WTC11 (cell line): ENCODE data around the gene CDH18. TPM values are rescaled to one million over a fixed set of nuclear protein-coding genes. Genes with fewer than 3 reads are reported as not detected.

Experiments
- ATAC-seq: fragments of 200-7000 bp; cut with Tn5 transposase; 2 replicates; pipeline ENCODE4 v1.10.0; 2021; ENCODE audit warnings: mild to moderate bottlenecking, moderate library complexity
- CTCF ChIA-PET: fragments of 300-600 bp; sonication (Branson Sonifier 250); formaldehyde crosslinking; loops from one replicate; lab custom pipeline; 2021; ENCODE audit warnings: antibody characterized with exemption; lab: Charles Lee
- POLR2A ChIA-PET: fragments of 350-600 bp; sonication (Branson Sonifier 250); formaldehyde crosslinking; loops from one replicate; lab custom pipeline; 2021; ENCODE audit warnings: antibody characterized with exemption; lab: Charles Lee
- DNase-seq: peaks from one replicate; pipeline ENCODE4 v3.0.0; 2021; ENCODE audit warnings: low spot score
- H3K27ac Mint-ChIP-seq: 2 replicates; pipeline ENCODE4 v1.8.0; 2021; ENCODE audit warnings: mixed read lengths
- H3K27me3 Mint-ChIP-seq: 2 replicates; pipeline ENCODE4 v1.8.0; 2021; ENCODE audit warnings: low read depth, mild to moderate bottlenecking, moderate library complexity, mixed read lengths
- H3K36me3 Mint-ChIP-seq: 2 replicates; pipeline ENCODE4 v1.8.0; 2021; ENCODE audit warnings: mixed read lengths
- H3K4me1 Mint-ChIP-seq: 2 replicates; pipeline ENCODE4 v1.8.0; 2022; ENCODE audit warnings: mixed read lengths
- H3K4me3 Mint-ChIP-seq: 2 replicates; pipeline ENCODE4 v1.8.0; 2021; ENCODE audit warnings: mild to moderate bottlenecking, moderate library complexity, mixed read lengths
- H3K9me3 Mint-ChIP-seq: 2 replicates; pipeline ENCODE4 v1.8.0; 2021; ENCODE audit warnings: mixed read lengths
- ATF1 ChIP-seq: sonication (generic); formaldehyde crosslinking; IDR thresholded peaks from 2 replicates; pipeline ENCODE4 v1.8.1; 2023; ENCODE audit warnings: mild to moderate bottlenecking, moderate library complexity, missing genetic modification reagents
- CREM ChIP-seq: sonication (generic); formaldehyde crosslinking; IDR thresholded peaks from 2 replicates; pipeline ENCODE4 v1.8.1; 2022; ENCODE audit warnings: mild to moderate bottlenecking, missing genetic modification reagents, moderate library complexity
- ELF4 ChIP-seq: sonication (generic); formaldehyde crosslinking; IDR thresholded peaks from 2 replicates; pipeline ENCODE4 v1.8.1; 2022; ENCODE audit warnings: low read depth, mild to moderate bottlenecking, moderate library complexity, missing genetic modification reagents
- ESRRA ChIP-seq: sonication (generic); formaldehyde crosslinking; IDR thresholded peaks from 2 replicates; pipeline ENCODE4 v1.8.1; 2022; ENCODE audit warnings: mild to moderate bottlenecking, missing genetic modification reagents, borderline replicate concordance
- HMGA2 ChIP-seq: fragments of 250-450 bp; sonication (Bioruptor Pico); IDR thresholded peaks from 2 replicates; pipeline ENCODE4 v1.4.0; 2021; ENCODE audit warnings: mild to moderate bottlenecking, moderate library complexity
- JAZF1 ChIP-seq: fragments of 250-450 bp; sonication (Bioruptor Pico); IDR thresholded peaks from 2 replicates; pipeline ENCODE4 v1.9.0; 2021; ENCODE audit warnings: moderate library complexity, mild to moderate bottlenecking, inconsistent platforms
- NFYB ChIP-seq: sonication (generic); formaldehyde crosslinking; conservative IDR thresholded peaks from 2 replicates; pipeline ENCODE4 v1.8.0; 2022; ENCODE audit warnings: low read depth, missing genetic modification reagents
- NR2C2 ChIP-seq: sonication (generic); formaldehyde crosslinking; IDR thresholded peaks from 2 replicates; pipeline ENCODE4 v1.8.0; 2022; ENCODE audit warnings: mild to moderate bottlenecking, missing genetic modification reagents
- TEAD1 ChIP-seq: sonication (generic); formaldehyde crosslinking; IDR thresholded peaks from 2 replicates; pipeline ENCODE4 v1.8.0; 2022; ENCODE audit warnings: mild to moderate bottlenecking, missing genetic modification reagents
- TEAD4 ChIP-seq: sonication (generic); formaldehyde crosslinking; IDR thresholded peaks from 2 replicates; pipeline ENCODE4 v1.8.0; 2022; ENCODE audit warnings: mild to moderate bottlenecking, missing genetic modification reagents
- ZNF219 ChIP-seq: sonication (generic); formaldehyde crosslinking; IDR thresholded peaks from 2 replicates; pipeline ENCODE4 v1.8.0; 2023; ENCODE audit warnings: missing genetic modification reagents, mild to moderate bottlenecking, borderline replicate concordance
- ZNF263 ChIP-seq: sonication (generic); formaldehyde crosslinking; IDR thresholded peaks from 2 replicates; pipeline ENCODE4 v1.8.1; 2022; ENCODE audit warnings: low read depth, mild to moderate bottlenecking, moderate library complexity, missing genetic modification reagents
- ZNF423 ChIP-seq: fragments of 250-450 bp; sonication (Bioruptor Pico); IDR thresholded peaks from 2 replicates; pipeline ENCODE4 v2.1.2; 2022; ENCODE audit warnings: mild to moderate bottlenecking, moderate library complexity
- ZNF671 ChIP-seq: fragments of 250-450 bp; sonication (Bioruptor Pico); IDR thresholded peaks from 2 replicates; pipeline ENCODE4 v1.8.0; 2021; ENCODE audit warnings: mild to moderate bottlenecking
- total RNA-seq: library from RNA; stranded (reverse); gene quantifications from 3 replicates; pipeline ENCODE4 v1.2.3, GENCODE V29; 2021
- TF ChIP-seq, protein P1 (sequence below): sonication (generic); formaldehyde crosslinking; conservative IDR thresholded peaks from 2 replicates; pipeline ENCODE4 v1.8.1; 2022; ENCODE audit warnings: mild to moderate bottlenecking, missing genetic modification reagents
- TF ChIP-seq, protein P2 (sequence below): sonication (generic); formaldehyde crosslinking; IDR thresholded peaks from 2 replicates; pipeline ENCODE4 v1.8.1; 2023; ENCODE audit warnings: mild to moderate bottlenecking, missing genetic modification reagents, borderline replicate concordance
- TF ChIP-seq, protein P3 (sequence below): fragments of 250-450 bp; sonication (Bioruptor Pico); IDR thresholded peaks from 2 replicates; pipeline ENCODE4 v1.8.0; 2021; ENCODE audit warnings: mild to moderate bottlenecking
- TF ChIP-seq, protein P4 (sequence below): sonication (generic); formaldehyde crosslinking; IDR thresholded peaks from 2 replicates; pipeline ENCODE4 v1.8.1; 2022; ENCODE audit warnings: mild to moderate bottlenecking, moderate library complexity, missing genetic modification reagents
- TF ChIP-seq, protein P5 (sequence below): fragments of 250-450 bp; sonication (Bioruptor Pico); IDR thresholded peaks from 2 replicates; pipeline ENCODE4 v1.9.0; 2021; ENCODE audit warnings: mild to moderate bottlenecking, borderline replicate concordance
- TF ChIP-seq, protein P6 (sequence below): sonication (generic); formaldehyde crosslinking; conservative IDR thresholded peaks from 2 replicates; pipeline ENCODE4 v1.8.1; 2023; ENCODE audit warnings: mild to moderate bottlenecking, low read depth, missing genetic modification reagents, moderate library complexity

CDH18 gene
- total RNA-seq, 1 experiment from 2014 or later = 0.24 TPM

DNA sequence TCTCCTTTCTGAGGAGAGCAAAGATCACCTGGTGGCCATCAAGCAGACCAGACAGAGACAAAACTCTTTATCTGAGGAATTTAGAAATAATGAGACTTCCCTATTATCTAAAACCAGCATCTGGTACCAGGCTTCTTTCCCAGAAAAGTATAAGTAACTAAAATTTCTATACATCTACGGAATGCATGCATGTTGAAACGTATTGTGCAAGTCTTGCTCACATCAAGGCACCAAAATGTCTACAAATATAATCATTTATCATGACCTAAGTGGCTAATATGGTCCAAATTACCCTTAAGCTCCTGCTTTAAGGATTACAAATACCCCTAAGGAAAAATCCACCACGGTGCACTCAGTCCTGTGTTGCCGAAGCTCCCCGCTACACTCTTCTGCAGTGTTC is 286.3 kb downstream of the CDH18 start:
- Mint-ChIP-seq H3K4me1 (no peaks in the 10 kb centered on the region), H3K36me3 (peaks cover 18% of the 10 kb centered on the region), H3K27me3 (no peaks in the 10 kb centered on the region; the same call in 1 of the 2 replicates), H3K27ac (no peak overlapping the region), H3K4me3 (no peak overlapping the region), H3K9me3 (peaks cover 39% of the 10 kb centered on the region)
- CTCF ChIA-PET = no interaction called here
- no peak for TF ChIP-seq JAZF1
- no peak for TF ChIP-seq ZNF423
- no peak for TF ChIP-seq CREM (CRISPR knock-in tag)
- TF ChIP-seq, protein P1, sequence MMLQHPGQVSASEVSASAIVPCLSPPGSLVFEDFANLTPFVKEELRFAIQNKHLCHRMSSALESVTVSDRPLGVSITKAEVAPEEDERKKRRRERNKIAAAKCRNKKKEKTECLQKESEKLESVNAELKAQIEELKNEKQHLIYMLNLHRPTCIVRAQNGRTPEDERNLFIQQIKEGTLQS = no peak
- no peak for TF ChIP-seq ZNF671 (CRISPR knock-in tag)
- no peak for TF ChIP-seq ZNF219 (CRISPR knock-in tag)
- no peak for TF ChIP-seq ATF1 (CRISPR knock-in tag)
- TF ChIP-seq TEAD1 = no peak
- no peak for TF ChIP-seq TEAD4 (CRISPR knock-in tag)
- no peak for TF ChIP-seq NFYB (CRISPR knock-in tag)
- no peak for TF ChIP-seq HMGA2 (CRISPR knock-in tag)
- TF ChIP-seq ESRRA (CRISPR knock-in tag) = no peak
- TF ChIP-seq, protein P2, sequence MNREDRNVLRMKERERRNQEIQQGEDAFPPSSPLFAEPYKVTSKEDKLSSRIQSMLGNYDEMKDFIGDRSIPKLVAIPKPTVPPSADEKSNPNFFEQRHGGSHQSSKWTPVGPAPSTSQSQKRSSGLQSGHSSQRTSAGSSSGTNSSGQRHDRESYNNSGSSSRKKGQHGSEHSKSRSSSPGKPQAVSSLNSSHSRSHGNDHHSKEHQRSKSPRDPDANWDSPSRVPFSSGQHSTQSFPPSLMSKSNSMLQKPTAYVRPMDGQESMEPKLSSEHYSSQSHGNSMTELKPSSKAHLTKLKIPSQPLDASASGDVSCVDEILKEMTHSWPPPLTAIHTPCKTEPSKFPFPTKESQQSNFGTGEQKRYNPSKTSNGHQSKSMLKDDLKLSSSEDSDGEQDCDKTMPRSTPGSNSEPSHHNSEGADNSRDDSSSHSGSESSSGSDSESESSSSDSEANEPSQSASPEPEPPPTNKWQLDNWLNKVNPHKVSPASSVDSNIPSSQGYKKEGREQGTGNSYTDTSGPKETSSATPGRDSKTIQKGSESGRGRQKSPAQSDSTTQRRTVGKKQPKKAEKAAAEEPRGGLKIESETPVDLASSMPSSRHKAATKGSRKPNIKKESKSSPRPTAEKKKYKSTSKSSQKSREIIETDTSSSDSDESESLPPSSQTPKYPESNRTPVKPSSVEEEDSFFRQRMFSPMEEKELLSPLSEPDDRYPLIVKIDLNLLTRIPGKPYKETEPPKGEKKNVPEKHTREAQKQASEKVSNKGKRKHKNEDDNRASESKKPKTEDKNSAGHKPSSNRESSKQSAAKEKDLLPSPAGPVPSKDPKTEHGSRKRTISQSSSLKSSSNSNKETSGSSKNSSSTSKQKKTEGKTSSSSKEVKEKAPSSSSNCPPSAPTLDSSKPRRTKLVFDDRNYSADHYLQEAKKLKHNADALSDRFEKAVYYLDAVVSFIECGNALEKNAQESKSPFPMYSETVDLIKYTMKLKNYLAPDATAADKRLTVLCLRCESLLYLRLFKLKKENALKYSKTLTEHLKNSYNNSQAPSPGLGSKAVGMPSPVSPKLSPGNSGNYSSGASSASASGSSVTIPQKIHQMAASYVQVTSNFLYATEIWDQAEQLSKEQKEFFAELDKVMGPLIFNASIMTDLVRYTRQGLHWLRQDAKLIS (CRISPR knock-in tag) = no peak
- TF ChIP-seq, protein P3, sequence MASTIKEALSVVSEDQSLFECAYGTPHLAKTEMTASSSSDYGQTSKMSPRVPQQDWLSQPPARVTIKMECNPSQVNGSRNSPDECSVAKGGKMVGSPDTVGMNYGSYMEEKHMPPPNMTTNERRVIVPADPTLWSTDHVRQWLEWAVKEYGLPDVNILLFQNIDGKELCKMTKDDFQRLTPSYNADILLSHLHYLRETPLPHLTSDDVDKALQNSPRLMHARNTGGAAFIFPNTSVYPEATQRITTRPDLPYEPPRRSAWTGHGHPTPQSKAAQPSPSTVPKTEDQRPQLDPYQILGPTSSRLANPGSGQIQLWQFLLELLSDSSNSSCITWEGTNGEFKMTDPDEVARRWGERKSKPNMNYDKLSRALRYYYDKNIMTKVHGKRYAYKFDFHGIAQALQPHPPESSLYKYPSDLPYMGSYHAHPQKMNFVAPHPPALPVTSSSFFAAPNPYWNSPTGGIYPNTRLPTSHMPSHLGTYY (CRISPR knock-in tag) = no peak
- TF ChIP-seq, protein P4, sequence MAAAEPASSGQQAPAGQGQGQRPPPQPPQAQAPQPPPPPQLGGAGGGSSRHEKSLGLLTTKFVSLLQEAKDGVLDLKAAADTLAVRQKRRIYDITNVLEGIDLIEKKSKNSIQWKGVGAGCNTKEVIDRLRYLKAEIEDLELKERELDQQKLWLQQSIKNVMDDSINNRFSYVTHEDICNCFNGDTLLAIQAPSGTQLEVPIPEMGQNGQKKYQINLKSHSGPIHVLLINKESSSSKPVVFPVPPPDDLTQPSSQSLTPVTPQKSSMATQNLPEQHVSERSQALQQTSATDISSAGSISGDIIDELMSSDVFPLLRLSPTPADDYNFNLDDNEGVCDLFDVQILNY = no peak
- no peak for TF ChIP-seq NR2C2 (CRISPR knock-in tag)
- no peak for TF ChIP-seq ELF4 (CRISPR knock-in tag)
- TF ChIP-seq ZNF263 (CRISPR knock-in tag) = no peak
- TF ChIP-seq, protein P5, sequence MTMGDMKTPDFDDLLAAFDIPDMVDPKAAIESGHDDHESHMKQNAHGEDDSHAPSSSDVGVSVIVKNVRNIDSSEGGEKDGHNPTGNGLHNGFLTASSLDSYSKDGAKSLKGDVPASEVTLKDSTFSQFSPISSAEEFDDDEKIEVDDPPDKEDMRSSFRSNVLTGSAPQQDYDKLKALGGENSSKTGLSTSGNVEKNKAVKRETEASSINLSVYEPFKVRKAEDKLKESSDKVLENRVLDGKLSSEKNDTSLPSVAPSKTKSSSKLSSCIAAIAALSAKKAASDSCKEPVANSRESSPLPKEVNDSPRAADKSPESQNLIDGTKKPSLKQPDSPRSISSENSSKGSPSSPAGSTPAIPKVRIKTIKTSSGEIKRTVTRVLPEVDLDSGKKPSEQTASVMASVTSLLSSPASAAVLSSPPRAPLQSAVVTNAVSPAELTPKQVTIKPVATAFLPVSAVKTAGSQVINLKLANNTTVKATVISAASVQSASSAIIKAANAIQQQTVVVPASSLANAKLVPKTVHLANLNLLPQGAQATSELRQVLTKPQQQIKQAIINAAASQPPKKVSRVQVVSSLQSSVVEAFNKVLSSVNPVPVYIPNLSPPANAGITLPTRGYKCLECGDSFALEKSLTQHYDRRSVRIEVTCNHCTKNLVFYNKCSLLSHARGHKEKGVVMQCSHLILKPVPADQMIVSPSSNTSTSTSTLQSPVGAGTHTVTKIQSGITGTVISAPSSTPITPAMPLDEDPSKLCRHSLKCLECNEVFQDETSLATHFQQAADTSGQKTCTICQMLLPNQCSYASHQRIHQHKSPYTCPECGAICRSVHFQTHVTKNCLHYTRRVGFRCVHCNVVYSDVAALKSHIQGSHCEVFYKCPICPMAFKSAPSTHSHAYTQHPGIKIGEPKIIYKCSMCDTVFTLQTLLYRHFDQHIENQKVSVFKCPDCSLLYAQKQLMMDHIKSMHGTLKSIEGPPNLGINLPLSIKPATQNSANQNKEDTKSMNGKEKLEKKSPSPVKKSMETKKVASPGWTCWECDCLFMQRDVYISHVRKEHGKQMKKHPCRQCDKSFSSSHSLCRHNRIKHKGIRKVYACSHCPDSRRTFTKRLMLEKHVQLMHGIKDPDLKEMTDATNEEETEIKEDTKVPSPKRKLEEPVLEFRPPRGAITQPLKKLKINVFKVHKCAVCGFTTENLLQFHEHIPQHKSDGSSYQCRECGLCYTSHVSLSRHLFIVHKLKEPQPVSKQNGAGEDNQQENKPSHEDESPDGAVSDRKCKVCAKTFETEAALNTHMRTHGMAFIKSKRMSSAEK = no peak
- TF ChIP-seq, protein P6, sequence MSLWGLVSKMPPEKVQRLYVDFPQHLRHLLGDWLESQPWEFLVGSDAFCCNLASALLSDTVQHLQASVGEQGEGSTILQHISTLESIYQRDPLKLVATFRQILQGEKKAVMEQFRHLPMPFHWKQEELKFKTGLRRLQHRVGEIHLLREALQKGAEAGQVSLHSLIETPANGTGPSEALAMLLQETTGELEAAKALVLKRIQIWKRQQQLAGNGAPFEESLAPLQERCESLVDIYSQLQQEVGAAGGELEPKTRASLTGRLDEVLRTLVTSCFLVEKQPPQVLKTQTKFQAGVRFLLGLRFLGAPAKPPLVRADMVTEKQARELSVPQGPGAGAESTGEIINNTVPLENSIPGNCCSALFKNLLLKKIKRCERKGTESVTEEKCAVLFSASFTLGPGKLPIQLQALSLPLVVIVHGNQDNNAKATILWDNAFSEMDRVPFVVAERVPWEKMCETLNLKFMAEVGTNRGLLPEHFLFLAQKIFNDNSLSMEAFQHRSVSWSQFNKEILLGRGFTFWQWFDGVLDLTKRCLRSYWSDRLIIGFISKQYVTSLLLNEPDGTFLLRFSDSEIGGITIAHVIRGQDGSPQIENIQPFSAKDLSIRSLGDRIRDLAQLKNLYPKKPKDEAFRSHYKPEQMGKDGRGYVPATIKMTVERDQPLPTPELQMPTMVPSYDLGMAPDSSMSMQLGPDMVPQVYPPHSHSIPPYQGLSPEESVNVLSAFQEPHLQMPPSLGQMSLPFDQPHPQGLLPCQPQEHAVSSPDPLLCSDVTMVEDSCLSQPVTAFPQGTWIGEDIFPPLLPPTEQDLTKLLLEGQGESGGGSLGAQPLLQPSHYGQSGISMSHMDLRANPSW (CRISPR knock-in tag) = no peak
- ATAC-seq = no peak
- POLR2A ChIA-PET = no interaction called here
- no peak for DNase-seq
